NCI-H187 (cell line): ENCODE results near the gene NR3C1.

Source experiments
- DNase-seq, 2 experiments: peaks; one replicate each; lab custom pipeline; 2025; lab: John Stamatoyannopoulos, UW

NR3C1 gene

DNA sequence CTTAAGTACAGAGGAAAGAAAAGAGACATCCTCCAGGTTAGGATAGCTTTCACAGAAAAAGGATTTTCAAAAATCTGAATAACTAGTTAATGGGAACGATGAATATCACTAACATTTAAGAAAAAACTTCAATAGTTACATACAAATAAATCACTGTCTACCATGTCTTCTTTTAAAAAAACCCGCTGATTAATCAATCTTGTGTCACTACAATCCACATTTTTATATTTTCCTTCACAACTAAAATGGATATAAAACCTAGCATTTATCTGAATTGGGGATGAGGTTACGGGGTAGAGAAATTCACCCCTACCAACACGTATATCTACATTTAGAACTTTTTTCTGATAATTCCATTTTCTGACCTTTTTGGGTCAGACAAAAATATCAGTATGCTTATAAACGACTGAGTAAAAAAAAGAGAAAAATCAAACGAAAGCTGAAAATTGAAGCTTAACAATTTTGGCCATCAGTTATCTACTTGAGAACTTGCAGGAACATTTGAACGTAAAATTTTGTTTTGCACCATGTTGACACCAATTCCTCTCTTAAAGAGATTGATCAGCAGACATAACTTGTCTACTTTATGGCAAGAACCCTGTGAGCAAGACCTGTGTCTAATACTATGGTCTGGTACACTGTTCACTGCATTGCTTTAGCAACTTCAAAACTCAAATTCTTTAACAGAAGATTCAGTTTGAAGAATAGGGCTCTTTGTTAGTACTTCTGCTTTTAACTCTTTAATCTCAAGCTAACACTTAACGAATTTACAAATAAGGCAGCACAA, 4.8 kb downstream of the NR3C1 start:
- no peak for DNase-seq

DNA sequence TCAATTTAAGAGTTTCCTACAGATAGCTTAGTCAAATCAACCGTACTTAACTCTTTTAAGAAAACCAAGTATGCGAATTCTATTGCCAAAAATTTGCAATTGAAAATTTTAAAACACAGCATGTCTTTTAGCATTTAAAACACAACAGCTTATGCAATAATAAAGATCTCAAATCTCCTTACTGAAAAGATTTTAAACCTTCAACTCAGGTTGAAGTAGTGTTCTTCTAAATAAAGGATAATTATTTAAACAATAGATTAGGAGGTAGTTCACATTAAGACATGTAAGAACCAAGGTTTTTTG, 5.5 kb downstream of the NR3C1 start:
- DNase-seq, result no peak

DNA sequence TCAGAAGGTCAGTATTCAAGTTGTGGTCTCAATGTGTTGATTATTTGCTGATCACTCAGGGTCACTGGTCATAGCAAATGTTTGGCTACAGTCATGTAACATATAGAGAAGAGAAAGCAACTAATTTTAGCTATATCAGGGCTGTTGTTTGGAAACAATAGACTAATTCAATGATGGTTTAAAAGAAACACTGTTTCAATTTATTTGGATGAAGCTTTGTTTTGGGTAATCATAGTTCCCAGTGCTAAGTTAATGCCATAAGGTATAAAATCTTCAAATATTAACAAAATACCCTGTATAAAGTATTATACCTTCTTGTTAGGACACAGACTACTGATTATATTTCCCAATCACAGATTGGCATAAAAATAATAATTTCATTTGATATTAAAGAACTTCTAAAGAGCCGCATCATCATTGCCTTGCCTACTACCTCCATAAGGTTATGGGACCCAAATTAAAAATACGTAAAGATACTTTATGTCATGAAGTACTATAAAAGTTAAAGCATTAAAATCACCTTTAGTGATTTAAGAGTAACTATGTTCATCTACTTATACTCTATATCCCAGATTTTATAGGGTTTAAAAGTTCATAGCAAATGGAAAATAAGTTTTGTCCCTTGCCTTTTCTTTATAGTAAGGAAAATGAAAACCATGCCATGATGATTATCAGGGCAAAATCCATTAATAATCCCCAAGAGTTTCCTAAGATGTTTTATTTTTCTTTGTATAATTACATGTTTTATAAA, 6.0 kb downstream of the NR3C1 start:
- no peak for DNase-seq

DNA sequence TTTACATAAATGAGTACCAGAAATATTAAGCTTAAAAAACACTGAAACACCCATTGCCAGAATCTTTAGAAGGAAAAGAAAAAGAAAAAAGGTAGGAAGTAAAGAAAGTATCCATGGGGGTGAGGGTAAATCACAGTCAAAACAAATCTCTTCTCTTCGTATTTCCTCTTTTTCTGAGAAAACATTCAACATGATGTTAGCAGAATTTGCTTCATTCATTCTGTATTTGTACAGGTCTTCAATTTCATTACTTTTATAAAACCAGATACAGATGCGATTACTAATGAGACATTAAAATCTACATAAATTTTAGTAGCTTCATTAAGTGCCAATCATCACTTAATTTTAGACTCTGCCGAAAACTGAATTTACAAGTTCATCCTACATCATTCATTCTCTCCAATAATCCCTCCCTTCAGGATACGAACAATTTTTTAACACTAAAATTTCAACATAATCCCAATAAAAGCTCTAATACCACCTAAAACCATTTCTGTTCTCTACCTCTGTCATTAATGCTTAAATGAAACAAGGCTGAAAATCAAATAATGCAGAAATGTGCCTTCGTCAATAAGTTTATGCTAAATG, 7.0 kb downstream of the NR3C1 start:
- no peak for DNase-seq

DNA sequence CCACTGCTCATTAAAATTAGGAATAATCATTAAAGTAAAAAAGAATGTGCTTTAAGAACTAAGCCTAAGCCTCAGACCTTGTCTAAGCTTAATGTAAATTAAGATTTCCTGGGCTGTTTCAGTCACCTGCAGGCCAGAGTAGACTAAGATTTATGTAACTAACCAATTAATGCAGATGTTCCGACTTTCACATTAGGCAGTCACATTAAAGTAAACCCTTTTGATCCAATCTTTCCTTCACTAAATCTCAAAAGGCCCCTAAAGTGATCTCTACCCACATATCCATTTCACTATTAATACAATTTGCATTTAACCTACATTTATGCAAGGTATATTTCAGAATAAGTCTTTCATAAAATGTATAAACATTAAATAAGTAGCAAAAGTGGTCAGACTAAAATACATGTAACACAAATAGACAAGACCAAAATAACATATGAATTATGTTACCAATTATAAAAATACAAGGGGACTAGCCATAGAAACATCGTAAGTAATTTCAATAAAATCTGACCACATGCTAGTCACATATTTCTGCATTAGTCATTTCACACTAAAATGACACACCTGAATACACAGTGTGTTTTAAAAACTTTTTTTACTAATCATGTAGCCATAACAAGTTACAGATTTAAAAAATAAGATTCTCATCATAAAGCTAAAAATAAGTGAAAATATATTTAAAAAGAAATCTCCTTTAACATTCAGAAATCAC, 7.7 kb downstream of the NR3C1 start:
- DNase-seq, result no peak

DNA sequence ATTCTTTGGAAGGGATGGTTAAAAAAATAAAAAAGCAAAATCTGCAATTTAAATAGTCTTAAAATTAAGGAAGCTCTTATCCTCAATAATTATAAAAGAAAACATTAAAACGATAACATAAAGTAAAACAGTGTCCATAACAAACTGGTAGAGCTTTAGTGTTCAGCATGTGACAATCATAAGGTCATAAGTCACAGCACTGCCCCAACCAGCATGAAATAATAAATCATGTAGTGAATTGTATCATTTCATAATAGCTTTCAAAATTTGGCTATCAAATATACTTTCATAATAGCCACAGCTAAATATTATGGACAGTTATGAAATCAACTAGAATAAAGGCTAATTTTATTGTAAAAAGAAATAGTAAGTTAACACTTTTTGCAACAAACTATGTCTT, 10.0 kb downstream of the NR3C1 start:
- DNase-seq, result no peak

DNA sequence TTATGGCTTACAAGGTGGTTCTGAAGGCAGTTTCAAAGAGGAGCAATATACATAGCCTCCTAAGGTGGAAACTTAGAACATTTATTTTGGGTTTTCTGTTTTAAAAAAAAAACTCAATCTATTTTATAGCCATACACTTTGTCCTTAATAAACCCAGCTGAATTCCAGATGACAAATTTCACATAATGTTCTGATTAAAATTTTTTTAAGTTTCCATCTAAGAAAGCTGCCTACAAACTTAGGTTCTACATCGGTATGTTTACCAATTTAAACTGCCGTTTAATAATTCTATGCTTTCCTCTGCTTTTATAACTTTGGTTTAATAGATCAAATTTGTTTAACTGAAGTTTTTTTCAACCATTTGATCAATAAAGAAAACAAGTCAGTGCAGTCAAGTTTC, 12.5 kb downstream of the NR3C1 start:
- no peak for DNase-seq

DNA sequence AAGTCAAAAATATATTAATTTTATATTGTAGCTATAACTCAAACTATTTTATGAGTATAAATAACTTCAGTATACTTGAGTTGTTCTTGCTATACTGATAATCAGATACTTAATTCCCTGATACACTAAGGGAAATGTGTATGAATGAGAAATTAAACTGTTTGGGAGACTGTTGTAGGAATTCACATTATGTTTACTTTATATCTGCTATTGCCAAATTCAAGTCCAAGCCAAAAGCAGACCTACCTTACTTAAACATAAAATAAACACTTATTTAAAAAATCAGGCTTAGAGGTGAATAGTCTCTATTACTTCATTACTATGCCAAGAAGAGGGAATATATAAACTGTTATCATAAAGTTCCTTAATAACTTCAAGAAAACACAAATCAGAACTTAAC, 13.2 kb downstream of the NR3C1 start:
- no peak for DNase-seq

DNA sequence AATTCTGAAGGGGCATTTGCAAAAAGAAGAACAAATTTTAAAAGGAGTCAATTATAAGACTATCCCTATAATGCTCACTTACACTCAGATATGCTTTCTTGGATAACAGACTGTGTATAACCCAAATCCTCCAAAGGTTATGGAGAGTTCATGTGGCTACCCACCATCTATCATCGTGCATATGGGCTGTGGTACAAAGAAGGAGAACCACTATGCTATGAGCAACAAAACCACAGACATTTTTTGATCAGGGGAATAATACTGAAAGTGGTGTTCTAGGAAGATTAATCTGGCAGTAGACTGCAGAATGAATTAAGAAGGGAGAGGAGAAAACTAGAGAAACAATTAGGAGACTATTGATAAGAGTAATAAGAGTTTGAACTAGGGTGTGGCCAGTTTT, 16.8 kb downstream of the NR3C1 start:
- no peak for DNase-seq

DNA sequence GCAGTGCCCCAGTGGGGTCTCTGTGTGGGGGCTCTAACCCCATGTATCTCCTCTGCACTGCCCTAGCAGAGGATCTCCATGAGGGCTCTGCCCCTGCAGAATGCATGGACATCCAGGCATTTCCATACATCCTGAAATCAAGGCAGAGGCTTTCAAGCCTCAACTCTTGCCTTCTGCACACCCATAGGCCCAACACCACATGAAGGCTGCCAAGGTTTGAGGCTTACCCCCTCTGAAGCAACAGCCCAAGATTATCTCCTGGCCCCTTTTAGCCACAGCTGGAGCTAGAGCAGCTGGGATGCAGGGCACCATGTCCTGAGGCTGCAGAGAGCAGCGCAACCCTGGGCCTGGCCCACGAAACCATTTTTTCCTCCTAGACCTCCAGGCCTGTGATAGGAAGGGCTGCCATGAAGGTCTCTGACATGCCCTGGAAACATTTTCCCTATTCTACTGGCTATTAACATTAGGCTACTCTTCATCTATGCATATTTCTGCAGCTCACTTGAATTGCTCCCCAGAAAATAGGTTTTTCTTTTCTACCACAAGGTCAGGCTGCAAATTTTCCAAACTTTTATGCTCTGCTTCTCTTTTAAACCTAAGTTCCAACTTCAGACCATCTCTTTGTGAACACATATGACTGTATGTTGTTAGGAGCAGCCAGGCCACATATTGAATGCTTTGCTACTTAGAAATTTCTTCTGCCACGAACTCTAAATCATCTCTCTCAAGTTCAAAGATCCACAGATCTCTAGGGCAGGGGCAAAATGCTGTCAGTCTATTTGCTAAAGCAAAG, 18.4 kb downstream of the NR3C1 start:
- DNase-seq, result no peak

DNA sequence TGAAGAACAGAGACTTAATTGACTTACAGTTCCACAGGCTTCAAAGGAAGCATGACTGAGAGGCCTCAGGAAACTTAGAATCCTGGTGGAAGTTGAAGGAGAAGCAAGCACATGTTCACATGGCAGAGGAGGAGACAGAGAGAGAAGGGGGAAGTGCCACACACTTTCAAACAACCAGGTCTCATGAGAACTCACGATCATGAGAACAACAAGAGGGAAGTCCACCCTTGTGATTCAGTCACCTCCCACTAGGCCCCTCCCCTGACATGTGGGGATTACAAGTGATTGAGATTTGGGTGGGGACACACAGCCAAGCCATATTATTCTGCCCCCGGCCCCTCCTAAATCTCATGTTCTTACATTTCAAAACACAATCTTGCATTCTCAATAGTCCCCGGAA, 19.5 kb downstream of the NR3C1 start:
- DNase-seq, result no peak

DNA sequence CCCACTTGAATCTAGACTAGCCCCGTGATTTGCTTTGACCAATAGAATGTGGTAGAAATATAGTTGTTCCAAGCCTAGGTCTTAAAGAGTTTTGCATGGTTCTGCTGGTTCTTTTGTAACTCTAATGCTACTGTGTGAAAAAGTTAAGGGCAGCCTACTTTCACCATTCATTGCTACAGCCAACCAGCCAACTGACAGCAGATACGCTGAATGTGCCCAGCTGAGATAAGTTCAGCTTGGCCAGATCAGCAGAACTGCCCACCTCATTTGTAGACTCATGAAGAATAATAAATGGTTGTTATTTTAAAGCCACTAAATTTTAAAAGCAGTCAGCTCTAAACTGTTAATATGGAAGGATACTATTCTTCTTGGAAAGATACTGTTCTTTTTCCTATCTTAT, 23.9 kb downstream of the NR3C1 start:
- DNase-seq, result no peak

DNA sequence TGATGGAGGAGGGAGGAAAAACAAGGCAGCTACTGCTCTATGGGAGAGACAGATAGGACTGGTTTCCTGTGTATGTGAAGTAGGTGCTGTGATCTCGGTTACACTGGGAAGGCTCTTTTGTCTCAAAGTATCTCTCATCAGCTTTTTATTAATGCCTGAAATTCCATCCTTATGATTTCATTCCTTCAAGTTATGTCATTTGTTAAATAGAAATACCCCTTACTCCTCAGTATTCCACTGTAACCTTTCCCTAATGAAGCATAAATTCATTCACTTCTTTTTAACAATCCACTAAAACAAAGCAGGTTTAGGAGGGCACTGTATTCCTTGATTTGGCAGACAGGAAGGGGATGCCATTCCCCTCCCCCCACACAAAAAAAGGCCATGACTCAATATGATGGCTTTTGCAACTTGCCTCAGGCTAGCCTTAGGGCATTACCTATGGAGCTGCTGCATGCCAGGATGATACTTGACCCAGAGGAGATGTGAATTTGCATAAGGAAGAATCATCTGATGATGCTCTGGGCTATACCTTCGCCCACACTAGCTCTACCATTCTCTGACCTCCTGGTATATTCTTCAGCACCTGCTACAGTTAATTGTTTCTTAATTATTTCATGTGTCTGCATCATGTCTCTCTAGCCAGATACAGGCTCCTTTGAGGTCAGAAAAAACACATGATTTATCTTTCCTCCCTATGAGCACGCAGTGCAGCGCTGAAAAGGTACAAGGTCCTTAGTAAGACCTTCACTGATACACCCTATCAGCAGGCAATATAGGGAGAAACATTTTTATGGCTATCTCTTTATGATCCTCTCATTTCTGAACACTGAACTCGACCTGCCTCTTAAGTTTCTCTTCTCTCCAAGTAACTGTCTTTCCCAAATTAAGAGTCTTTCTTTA, 26.3 kb downstream of the NR3C1 start:
- DNase-seq, result no peak

DNA sequence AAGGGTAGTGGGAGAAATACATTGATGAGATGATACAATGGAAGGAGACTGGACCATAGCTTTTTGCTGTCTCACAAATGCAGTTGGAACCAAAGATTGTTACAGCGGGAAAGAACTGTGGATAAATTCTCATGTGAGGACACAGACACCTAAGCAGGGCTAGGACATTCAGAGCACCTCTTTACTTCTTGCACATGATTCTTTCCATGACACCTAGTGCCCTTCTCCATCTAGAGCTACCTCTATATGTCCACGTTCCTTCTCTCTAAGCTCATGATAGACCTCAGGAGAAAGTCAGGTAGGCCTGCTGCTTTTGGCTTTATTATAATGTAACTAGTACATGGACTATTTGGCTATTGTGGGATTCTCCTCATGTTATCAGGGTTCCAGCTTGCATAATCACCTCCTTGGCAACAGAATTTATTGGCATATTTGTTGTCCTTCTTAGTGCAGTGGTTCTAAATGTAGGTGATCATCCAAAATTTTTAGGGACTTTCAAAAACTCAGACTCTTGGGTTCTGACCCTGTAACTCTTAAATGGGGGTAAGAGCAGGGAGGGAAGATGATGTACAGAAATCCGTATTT, 27.2 kb downstream of the NR3C1 start:
- DNase-seq, result no peak

DNA sequence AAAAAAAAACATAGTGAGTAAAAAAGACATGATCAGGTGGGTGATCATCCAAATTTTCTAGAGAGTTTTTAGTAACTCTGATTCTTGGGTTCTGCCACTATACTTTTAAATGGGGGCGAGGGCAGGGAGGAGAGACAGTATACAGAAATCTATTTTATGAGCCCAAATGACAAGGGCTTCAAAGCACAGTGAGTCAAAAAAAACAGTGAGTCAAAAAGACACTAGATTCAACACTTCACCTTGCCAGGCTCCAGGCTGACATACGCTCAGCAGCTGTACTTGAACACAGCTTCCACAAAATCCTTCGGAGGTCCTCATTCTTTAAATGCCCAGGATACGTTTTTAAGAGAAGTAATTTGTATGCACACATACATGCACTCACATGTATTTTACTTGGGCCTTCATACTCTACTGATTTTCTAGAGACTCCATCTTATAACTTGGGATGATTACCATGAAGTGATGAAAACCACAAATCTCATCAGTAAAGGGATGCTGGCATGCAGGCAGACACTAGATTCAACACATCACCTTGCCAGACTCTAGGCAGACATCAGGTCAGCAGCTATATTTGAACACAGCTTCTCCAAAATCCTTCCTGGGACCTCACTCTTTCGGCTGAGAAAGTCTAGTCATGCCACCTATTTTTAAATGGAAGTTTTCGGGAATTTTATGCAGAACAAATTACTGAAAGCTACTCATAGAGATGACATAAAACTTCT, 28.8 kb downstream of the NR3C1 start:
- DNase-seq, result no peak

DNA sequence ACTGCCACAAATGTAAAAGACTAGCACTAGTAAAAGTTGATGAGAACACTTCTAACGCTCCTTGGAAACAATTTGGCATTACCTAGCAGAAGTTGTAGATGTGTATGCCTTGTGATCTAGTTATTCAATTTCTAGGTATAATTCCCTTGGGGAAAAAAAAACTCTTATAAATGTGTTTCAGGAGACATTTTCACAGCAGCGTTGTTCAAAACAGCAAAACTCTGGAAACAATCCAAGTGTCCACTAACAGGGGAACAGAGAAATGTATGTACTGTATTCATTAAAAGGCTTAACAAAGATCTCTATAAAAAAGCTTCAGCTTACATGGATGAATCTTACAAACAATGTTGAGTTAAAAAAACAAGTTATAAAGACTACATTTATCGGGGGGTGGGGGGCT, 30.4 kb downstream of the NR3C1 start:
- DNase-seq, result no peak

DNA sequence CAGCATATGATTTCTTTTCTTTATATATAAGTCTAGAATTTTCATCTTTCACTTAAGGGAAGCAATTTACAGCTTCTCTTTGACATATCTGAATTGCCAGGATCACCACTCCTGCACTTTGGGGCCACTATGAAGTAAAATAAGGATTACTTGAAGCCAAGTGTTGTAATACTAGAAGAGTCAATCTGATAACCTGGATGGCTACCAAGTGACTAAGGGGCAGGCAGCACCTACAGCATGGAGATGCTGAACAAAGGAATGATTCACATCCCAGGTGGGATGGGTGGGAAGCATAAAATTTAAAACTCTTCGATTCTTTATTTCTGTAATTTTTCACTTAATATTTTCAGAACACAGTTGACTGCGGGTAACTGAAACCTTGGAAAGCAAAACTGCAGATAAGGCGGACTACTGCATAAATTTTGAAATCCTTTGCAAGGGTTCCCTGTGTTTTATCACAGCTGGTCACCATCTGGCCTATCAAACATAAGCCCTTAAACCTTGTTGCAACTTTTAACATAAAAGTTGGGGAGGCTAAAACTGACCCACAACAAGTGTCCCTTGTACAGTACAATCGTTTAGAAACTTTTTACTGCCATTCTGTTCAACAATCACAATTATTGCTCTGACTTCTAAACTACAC, 31.2 kb downstream of the NR3C1 start:
- DNase-seq, result no peak

DNA sequence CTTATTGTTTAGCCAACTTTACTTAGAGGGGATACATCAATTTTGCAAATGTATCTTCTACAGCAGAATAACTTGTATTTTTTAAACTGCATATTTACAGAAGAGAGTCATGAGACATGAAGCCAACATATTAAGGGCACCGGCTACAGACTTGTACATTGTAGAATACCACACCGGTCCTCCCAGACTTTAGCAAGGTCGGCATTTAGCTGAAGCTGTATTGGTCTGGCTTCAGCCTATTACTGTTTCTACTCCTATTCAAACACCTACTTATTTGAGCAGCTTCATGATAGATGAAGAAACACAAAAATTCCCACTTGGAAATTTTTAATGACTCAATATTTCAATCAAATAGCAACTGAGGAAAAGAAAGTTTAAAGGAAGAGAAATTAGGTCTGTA, 33.0 kb downstream of the NR3C1 start:
- DNase-seq, result no peak

DNA sequence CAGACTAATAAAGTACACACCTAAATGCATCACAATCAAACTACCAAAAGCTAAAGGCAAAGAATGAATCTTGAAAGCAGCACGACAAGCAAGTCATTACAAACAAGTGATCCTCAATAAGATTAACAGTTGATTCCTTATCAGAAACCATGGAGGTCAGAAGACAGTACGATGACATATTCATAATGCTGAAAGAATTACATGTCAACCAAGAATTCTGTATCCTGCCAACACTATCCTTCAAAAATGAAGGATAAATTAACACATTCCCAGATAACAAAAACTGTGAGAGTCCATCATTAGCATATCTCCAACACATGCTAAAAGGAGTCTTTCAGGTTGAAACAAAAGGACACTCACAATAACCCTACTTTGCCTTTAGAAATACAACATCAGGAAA, 39.4 kb downstream of the NR3C1 start:
- DNase-seq, result no peak
